H1 (cell line): ENCODE measurements around the gene CCDC144A. TPM values are rescaled to one million over a fixed set of nuclear protein-coding genes. Genes with fewer than 3 reads are reported as not detected.
"Not testable (repeated sequence)": the region's sequence is repeated elsewhere in the genome, so short reads cannot be mapped to it uniquely, and the experiment has no call there.

ENCODE experiments used
- CTCF ChIA-PET: fragments of 300-600 bp; sonication (Branson Sonifier 250); formaldehyde crosslinking; loops from one replicate; lab custom pipeline; 2021; ENCODE audit not compliant: partially characterized antibody; lab: Charles Lee
- POLR2A ChIA-PET: fragments of 300-600 bp; sonication (Branson Sonifier 250); formaldehyde crosslinking; loops from one replicate; lab custom pipeline; 2021; ENCODE audit warnings: inconsistent platforms; ENCODE audit not compliant: partially characterized antibody; lab: Charles Lee
- DNase-seq, 2 experiments: peaks; one replicate each; pipeline versions ENCODE4 v3.0.0 to v3.0.0-alpha.2; 2010 to 2022; ENCODE audit warnings: low spot score in 2 of 2, low read depth in 1 of 2, mixed read lengths in 1 of 2
- FAIRE-seq: peaks from 2 replicates; lab custom pipeline; 2011; peaks lifted over from hg19 to GRCh38; lab: Jason Lieb, UNC
- H2AFZ ChIP-seq: 2 replicates; pipeline ENCODE4 v1.8.1; 2012; ENCODE audit warnings: low read length, inconsistent platforms
- H2AK5ac ChIP-seq: 2 replicates; pipeline ENCODE4 v1.6.1; 2013; ENCODE audit warnings: low read depth, low read length
- H2BK120ac ChIP-seq: replicated peaks from 2 replicates; pipeline ENCODE3; 2013; ENCODE audit warnings: low read depth, low read length, inconsistent platforms
- H2BK12ac ChIP-seq: 2 replicates; pipeline ENCODE4 v1.6.1; 2013; ENCODE audit warnings: low read depth, low read length
- H2BK15ac ChIP-seq: 2 replicates; pipeline ENCODE4 v1.6.1; 2013; ENCODE audit warnings: low read length
- H2BK20ac ChIP-seq: 2 replicates; pipeline ENCODE4 v1.6.1; 2013; ENCODE audit warnings: low read length
- H2BK5ac ChIP-seq: 2 replicates; pipeline ENCODE4 v1.6.1; 2013; ENCODE audit warnings: low read depth, low read length
- H3K14ac ChIP-seq: 2 replicates; pipeline ENCODE4 v1.6.1; 2013; ENCODE audit warnings: inconsistent platforms; ENCODE audit not compliant: insufficient read length
- H3K18ac ChIP-seq: 2 replicates; pipeline ENCODE4 v1.6.1; 2013; ENCODE audit warnings: low read length; ENCODE audit errors: extremely low read depth
- H3K23ac ChIP-seq: 2 replicates; pipeline ENCODE4 v1.6.1; 2013; ENCODE audit warnings: inconsistent platforms; ENCODE audit not compliant: insufficient read length
- H3K23me2 ChIP-seq: 2 replicates; pipeline ENCODE4 v1.6.1; 2013; ENCODE audit warnings: low read depth, low read length
- H3K27ac ChIP-seq: 2 replicates; pipeline ENCODE4 v1.6.1; 2011; ENCODE audit warnings: low read depth, low read length, inconsistent platforms
- H3K27me3 ChIP-seq, 4 experiments: replicated peaks in 1 of 4; 1 replicate in 1 of 4; 2 replicates in 3 of 4; pipeline versions ENCODE4 v1.6.1 to v1.8.1; 2011 to 2013; ENCODE audit warnings: low read length in 3 of 4, mild to moderate bottlenecking in 3 of 4, inconsistent platforms in 2 of 4, mixed read lengths in 2 of 4, moderate library complexity in 1 of 4; ENCODE audit not compliant: control insufficient read depth in 3 of 4, insufficient read depth in 3 of 4; ENCODE audit errors: extremely low read depth in 1 of 4
- H3K36me3 ChIP-seq, 4 experiments: 2 replicates each; pipeline versions ENCODE4 v1.6.1 to v1.8.1; 2011 to 2013; ENCODE audit warnings: mild to moderate bottlenecking in 4 of 4, low read length in 3 of 4, moderate library complexity in 2 of 4, control low read depth in 1 of 4, inconsistent platforms in 1 of 4; ENCODE audit not compliant: insufficient read depth in 4 of 4, control insufficient read depth in 2 of 4
- H3K4ac ChIP-seq: replicated peaks from 2 replicates; pipeline ENCODE3; 2013; ENCODE audit warnings: low read length, low read depth, mixed read lengths, inconsistent platforms; ENCODE audit not compliant: insufficient read length
- H3K4me1 ChIP-seq, 4 experiments: replicated peaks in 1 of 4; 1 replicate in 1 of 4; 2 replicates in 3 of 4; pipeline versions ENCODE4 v1.6.1 to v1.8.1; 2011 to 2013; ENCODE audit warnings: low read length in 3 of 4, inconsistent platforms in 2 of 4, mixed read lengths in 1 of 4; ENCODE audit not compliant: insufficient read depth in 4 of 4, control insufficient read depth in 3 of 4
- H3K4me2 ChIP-seq, 2 experiments: 2 replicates each; pipeline versions ENCODE4 v1.6.1 to v1.8.1; 2011 to 2013; ENCODE audit warnings: low read depth in 2 of 2, low read length in 2 of 2, control low read depth in 1 of 2, inconsistent platforms in 1 of 2, mild to moderate bottlenecking in 1 of 2; ENCODE audit not compliant: insufficient read depth in 1 of 2
- H3K4me3 ChIP-seq, 4 experiments: fragments of 200-600, 300-600 bp in 1 of 4; sonication (generic), shearing (Covaris generic), sonication (Bioruptor Twin) in 1 of 4; 2 replicates each; pipeline versions ENCODE4 v1.5.1 to v1.8.1; 2011 to 2016; ENCODE audit warnings: low read length in 4 of 4, low read depth in 3 of 4, control low read depth in 2 of 4, inconsistent platforms in 2 of 4, mild to moderate bottlenecking in 2 of 4, mixed read lengths in 1 of 4, moderate library complexity in 1 of 4; ENCODE audit not compliant: insufficient read depth in 2 of 4; ENCODE audit errors: extremely low read depth in 1 of 4
- H3K56ac ChIP-seq: replicated peaks from 2 replicates; pipeline ENCODE3; 2013; ENCODE audit warnings: low read depth, mild to moderate bottlenecking, mixed read lengths, low read length, inconsistent platforms; ENCODE audit not compliant: insufficient read length
- H3K79me1 ChIP-seq: 2 replicates; pipeline ENCODE4 v1.6.1; 2013; ENCODE audit warnings: low read depth, low read length, control low read depth
- H3K79me2 ChIP-seq, 2 experiments: 2 replicates each; pipeline versions ENCODE4 v1.6.1 to v1.8.1; 2012 to 2013; ENCODE audit warnings: low read length in 2 of 2, mild to moderate bottlenecking in 2 of 2, inconsistent platforms in 1 of 2; ENCODE audit not compliant: insufficient read depth in 2 of 2, control insufficient read depth in 1 of 2
- H3K9ac ChIP-seq, 4 experiments: replicated peaks in 1 of 4; 1 replicate in 1 of 4; 2 replicates in 3 of 4; pipeline versions ENCODE4 v1.6.1 to v1.8.1; 2011 to 2013; ENCODE audit warnings: low read depth in 3 of 4, low read length in 3 of 4, control low read depth in 2 of 4, mild to moderate bottlenecking in 2 of 4, moderate library complexity in 2 of 4, inconsistent platforms in 1 of 4; ENCODE audit errors: extremely low read depth in 1 of 4
- H3K9me3 ChIP-seq, 2 experiments: 2 replicates each; pipeline versions ENCODE4 v1.6.1 to v1.8.1; 2012 to 2013; ENCODE audit warnings: mild to moderate bottlenecking in 2 of 2, moderate library complexity in 2 of 2, control low read depth in 1 of 2, inconsistent platforms in 1 of 2, low read depth in 1 of 2, low read length in 1 of 2, mixed read lengths in 1 of 2; ENCODE audit not compliant: insufficient read depth in 2 of 2
- H4K20me1 ChIP-seq, 2 experiments: replicated peaks in 1 of 2; 2 replicates each; pipeline versions ENCODE3 to v1.8.1; 2011 to 2013; ENCODE audit warnings: inconsistent platforms in 2 of 2, low read length in 2 of 2, mild to moderate bottlenecking in 1 of 2; ENCODE audit not compliant: insufficient read depth in 2 of 2, control insufficient read depth in 1 of 2
- H4K5ac ChIP-seq: 2 replicates; pipeline ENCODE4 v1.6.1; 2013; ENCODE audit warnings: low read length, low read depth, mixed read lengths, inconsistent platforms; ENCODE audit not compliant: insufficient read length
- H4K8ac ChIP-seq: 2 replicates; pipeline ENCODE4 v1.8.0; 2013; ENCODE audit warnings: mild to moderate bottlenecking, moderate library complexity, low read length, inconsistent platforms; ENCODE audit not compliant: insufficient read depth; ENCODE audit errors: extremely low read depth
- H4K91ac ChIP-seq: replicated peaks from 2 replicates; pipeline ENCODE3; 2013; ENCODE audit warnings: low read length, mixed read lengths, inconsistent platforms; ENCODE audit not compliant: insufficient read length
- WGBS, 2 experiments: shearing (Covaris generic) in 1 of 2; methylation state at CpG; one replicate each; pipeline versions ENCODE4 v1.1.6 to v1.1.7; 2013 to 2015; ENCODE audit warnings: low lambda C conversion rate in 2 of 2, mixed read lengths in 2 of 2, inconsistent platforms in 1 of 2, low coverage in 1 of 2, missing lambda C conversion rate in 1 of 2; ENCODE audit not compliant: insufficient replicate concordance in 2 of 2, insufficient coverage in 1 of 2, insufficient read length in 1 of 2; ENCODE audit errors: extremely low coverage in 1 of 2, missing lambda C conversion rate in 1 of 2; 5-methylcytosine and 5-hydroxymethylcytosine counted together
- polyA plus RNA-seq, 7 experiments: library from polyadenylated mRNA; depleted of rRNA in 3 of 7; stranded (reverse) in 5 of 7; unstranded in 2 of 7; fragments of >200 nt in 5 of 7; fragments of 200-250 nt in 2 of 7; gene quantifications; 1 replicate in 5 of 7; 2 replicates in 1 of 7; 4 replicates in 1 of 7; pipeline versions ENCODE4 v1.2.1 to v1.2.3, GENCODE V29; 2011 to 2013; ENCODE audit warnings: missing spikeins in 2 of 7, mixed read lengths in 2 of 7
- total RNA-seq: library from RNA; stranded (reverse); fragmentation: NEBNext Ultra II Directional; extraction: Animal tissue kit (Norgen Biotek cat#: 25700); gene quantifications from 2 replicates; pipeline ENCODE4 v1.2.1, GENCODE V29; 2021

CCDC144A gene
- total and polyA plus RNA-seq, 2 of the 8 experiments (the other 6 are each of a cell fraction or from before 2014, with no cell fraction given): 0.35 to 1.7 TPM

- H3K23me2 ChIP-seq, H4K5ac ChIP-seq, H4K91ac ChIP-seq, H4K8ac ChIP-seq, H3K27me3 ChIP-seq, H3K36me3 ChIP-seq, CTCF ChIA-PET, H3K4me1 ChIP-seq, H3K27ac ChIP-seq, H2BK12ac ChIP-seq, FAIRE-seq, H3K14ac ChIP-seq, H3K23ac ChIP-seq, H2AK5ac ChIP-seq, H3K79me2 ChIP-seq, H2AFZ ChIP-seq, H3K56ac ChIP-seq, H2BK15ac ChIP-seq, H3K4ac ChIP-seq, H2BK20ac ChIP-seq, H2BK5ac ChIP-seq, H4K20me1 ChIP-seq, H3K79me1 ChIP-seq, H2BK120ac ChIP-seq, H3K18ac ChIP-seq, H3K9ac ChIP-seq, POLR2A ChIA-PET, H3K4me2 ChIP-seq, H3K9me3 ChIP-seq: not testable (repeated sequence)
- 0 out of 8 replicates have a peak overlapping the region, but pooled peaks of 1 of the 4 experiments have one; percentile 28 for H3K4me3 ChIP-seq
- peak in 1 of 2 experiments; percentile 66 for DNase-seq
- WGBS, 2 experiments: 23% methylated on average over 7 of the region's 24 CpGs; no CpG with 5 or more reads in 1 of the 2 experiments
Measured at GRCh38 chr17:16746571-16746970, 56.5 kb downstream of the CCDC144A start.

- H3K4ac ChIP-seq, H3K14ac ChIP-seq, CTCF ChIA-PET, H3K23ac ChIP-seq, H2BK20ac ChIP-seq, H2BK120ac ChIP-seq, H4K20me1 ChIP-seq, H3K4me2 ChIP-seq, H3K79me1 ChIP-seq, H3K27me3 ChIP-seq, H3K36me3 ChIP-seq, H3K79me2 ChIP-seq, H3K9me3 ChIP-seq, H2BK15ac ChIP-seq, H4K91ac ChIP-seq, H4K8ac ChIP-seq, H3K4me1 ChIP-seq, H2BK5ac ChIP-seq, H2BK12ac ChIP-seq, FAIRE-seq, H3K9ac ChIP-seq, H3K18ac ChIP-seq, H3K27ac ChIP-seq, H3K4me3 ChIP-seq, H2AFZ ChIP-seq, POLR2A ChIA-PET, H4K5ac ChIP-seq, H2AK5ac ChIP-seq, H3K23me2 ChIP-seq, H3K56ac ChIP-seq, DNase-seq: not testable (repeated sequence)
- 63% methylated on average over 2 of the region's 3 CpGs; no CpG with 5 or more reads in 1 of the 2 experiments for WGBS, 2 experiments
Measured at GRCh38 chr17:16750515-16750914, 60.5 kb downstream of the CCDC144A start.
